Stomach (tissue), 4 donors: ENCODE data around the gene SIX5.

Experiments used
- CTCF ChIP-seq, 7 experiments: fragments of 450-650 bp in 4 of 7; fragments of 200-600 bp in 3 of 7; sonication (generic) in 3 of 7; IDR thresholded peaks; one replicate each; pipeline ENCODE4 v1.5.1; 2016 to 2019; ENCODE audit warnings: antibody characterized with exemption in 7 of 7, control low read depth in 2 of 7, mild to moderate bottlenecking in 1 of 7
- POLR2A ChIP-seq, 4 donors: fragments of 450-650 bp; IDR thresholded peaks; one replicate each; pipeline ENCODE4 v1.6.1; 2016; ENCODE audit warnings: antibody characterized with exemption in 4 of 4, control low read depth in 2 of 4, mild to moderate bottlenecking in 1 of 4, moderate library complexity in 1 of 4

DNA sequence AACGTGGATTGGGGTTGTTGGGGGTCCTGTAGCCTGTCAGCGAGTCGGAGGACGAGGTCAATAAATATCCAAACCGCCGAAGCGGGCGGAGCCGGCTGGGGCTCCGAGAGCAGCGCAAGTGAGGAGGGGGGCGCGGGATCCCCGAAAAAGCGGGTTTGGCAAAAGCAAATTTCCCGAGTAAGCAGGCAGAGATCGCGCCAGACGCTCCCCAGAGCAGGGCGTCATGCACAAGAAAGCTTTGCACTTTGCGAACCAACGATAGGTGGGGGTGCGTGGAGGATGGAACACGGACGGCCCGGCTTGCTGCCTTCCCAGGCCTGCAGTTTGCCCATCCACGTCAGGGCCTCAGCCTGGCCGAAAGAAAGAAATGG is 754 bp upstream of the SIX5 start:
- no peak for TF ChIP-seq POLR2A (IDR thresholded peaks at IDR 0.05)
- TF ChIP-seq CTCF (IDR thresholded peaks at IDR 0.05) = no peak
